HFF-Myc (cell line): ENCODE measurements around the gene MYLK.
A peak's percentile ranks its signal among the peaks of the same experiment; 100 is the strongest.

Experiments used
- DNase-seq: peaks from one replicate; pipeline ENCODE4 v3.0.0-alpha.2; 2011; ENCODE audit warnings: low read depth; ENCODE audit errors: extremely low read depth
- H3K4me3 ChIP-seq: replicated peaks from 2 replicates; pipeline ENCODE4 v1.5.1; 2011; ENCODE audit warnings: low read depth, mild to moderate bottlenecking, control low read depth, low read length
- CTCF ChIP-seq: IDR thresholded peaks from 2 replicates; pipeline ENCODE4 v1.5.1; 2012; ENCODE audit warnings: mild to moderate bottlenecking, low read depth, low read length, control low read depth; ENCODE audit errors: missing control alignments

MYLK gene

DNA sequence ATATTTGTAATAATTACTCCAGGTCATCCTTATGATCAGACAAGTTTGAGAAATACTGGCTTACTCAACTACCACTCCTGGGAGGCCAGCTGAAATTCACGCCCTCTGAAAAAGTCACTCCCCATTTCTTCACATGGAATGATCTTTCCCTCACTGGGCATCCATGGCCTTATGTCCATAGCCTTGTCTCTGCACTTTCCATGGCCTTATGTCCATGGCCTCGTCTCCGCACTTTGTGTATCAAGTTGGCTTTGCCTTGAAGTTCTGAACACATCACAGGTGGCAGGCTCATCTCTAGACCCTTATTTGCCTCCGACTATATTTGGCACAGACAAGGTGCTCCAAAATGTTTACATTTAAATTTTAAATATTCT lies 241.2 kb downstream of the MYLK start:
- no peak overlapping the region for H3K4me3 ChIP-seq
- TF ChIP-seq CTCF: no peak
- DNase-seq: no peak

GRCh38 chr3:123642182-123642956 lies 241.8 kb downstream of the MYLK start:
- no peak overlapping the region for H3K4me3 ChIP-seq
- DNase-seq: peak; percentile 94
- TF ChIP-seq CTCF: peak; percentile 92

GRCh38 chr3:123641505-123641904 lies 242.6 kb downstream of the MYLK start:
- no peak for TF ChIP-seq CTCF
- H3K4me3 ChIP-seq: no peak overlapping the region
- DNase-seq: no peak

- DNase-seq: no peak
- no peak overlapping the region for H3K4me3 ChIP-seq
- TF ChIP-seq CTCF: no peak
Observed at GRCh38 chr3:123640740-123641462, 243.2 kb downstream of the MYLK start.

- TF ChIP-seq CTCF: no peak
- H3K4me3 ChIP-seq: no peak overlapping the region
- DNase-seq: no peak
Observed at GRCh38 chr3:123640311-123640710, 243.8 kb downstream of the MYLK start.

DNA sequence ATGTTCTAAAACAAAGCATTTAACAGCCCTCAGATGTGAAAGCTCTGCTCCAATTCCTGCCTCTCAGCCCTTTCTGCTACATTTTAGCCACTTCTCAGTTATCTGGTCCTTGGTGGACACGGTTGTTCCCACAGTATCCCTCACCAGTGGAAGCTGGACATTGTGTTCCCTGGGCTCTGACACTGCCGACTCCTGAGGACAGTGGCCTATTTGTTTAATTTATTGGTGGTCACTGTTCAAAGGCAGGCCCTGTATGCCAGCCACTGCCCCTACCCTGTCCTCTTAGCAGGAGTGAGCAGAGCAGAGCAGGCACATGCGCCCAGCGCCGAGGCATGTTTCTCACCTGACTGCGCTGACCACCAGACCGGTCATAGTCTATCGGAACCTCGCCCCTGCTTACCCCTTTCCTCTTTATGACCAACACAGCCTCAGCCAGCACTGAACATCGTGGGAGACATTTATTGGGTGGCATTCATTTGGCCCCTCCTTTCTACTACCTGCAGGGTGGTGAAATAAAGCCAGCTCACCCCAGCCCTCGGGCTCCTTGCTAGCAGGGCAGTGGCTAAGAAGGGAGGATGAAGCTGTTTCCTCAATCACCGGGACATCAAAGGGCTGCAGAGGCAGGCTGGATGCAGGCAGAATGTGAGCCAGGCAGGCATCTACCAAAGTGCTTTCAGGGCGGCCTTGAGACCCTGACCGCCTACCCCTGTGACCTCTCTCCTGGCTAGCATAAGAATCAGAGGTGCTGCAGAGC lies 245.0 kb downstream of the MYLK start:
- no peak for TF ChIP-seq CTCF
- DNase-seq: no peak
- no peak overlapping the region for H3K4me3 ChIP-seq
